ENCODE results near the gene ZNF787. TPM values are rescaled to one million over a fixed set of nuclear protein-coding genes. Genes with fewer than 3 reads are reported as not detected.

ZNF787 gene
- total and polyA plus RNA-seq, 2 donors (not counting 3 experiments of a cell fraction or from before 2014, with no cell fraction given) = 11.6 to 32.7 TPM

GRCh38 chr19:56126983-56127780 is 6.1 kb upstream of the ZNF787 start:
- DNase-seq (ENCODE audit: low read depth, low spot score) = no peak
- H2AFZ ChIP-seq (ENCODE audit: low read depth, low read length) = no peak overlapping the region

More at GRCh38 chr19:56126983-56127780, 6.1 kb upstream of the ZNF787 start:
- Histone ChIP-seq H3K4me3 (replicated peaks in 1 of 3; ENCODE audit: insufficient read depth in 1 of 3, low read depth in 1 of 3, low read length in 3 of 3) (no peak overlapping the region), H3K9ac (replicated peaks; ENCODE audit: extremely low read depth, insufficient read depth, low read length) (no peak overlapping the region), H3K4me1 (ENCODE audit: control insufficient read depth, extremely low read depth, insufficient read depth, low read length) (no peaks in the 10 kb centered on the region), H3K79me2 (ENCODE audit: control insufficient read depth, insufficient read depth, low read length) (no peaks in the 10 kb centered on the region), H3K4me2 (ENCODE audit: insufficient read depth, low read length) (no peak overlapping the region), H3K27ac (ENCODE audit: insufficient read depth, low read depth, low read length) (no peak overlapping the region), H4K20me1 (replicated peaks; ENCODE audit: control insufficient read depth, extremely low read depth, insufficient read depth, low read length) (no peaks in the 10 kb centered on the region), H3K9me3 (replicated peaks; ENCODE audit: control insufficient read depth, insufficient read depth, low read length) (no peaks in the 10 kb centered on the region), H3K27me3 (ENCODE audit: control insufficient read depth in 2 of 2, insufficient read depth in 2 of 2, low read length in 2 of 2) (no peaks in the 10 kb centered on the region), H3K36me3 (ENCODE audit: control insufficient read depth in 2 of 2, extremely low read depth in 1 of 2, insufficient read depth in 2 of 2, low read length in 2 of 2) (no peaks in the 10 kb centered on the region), H3K9me1 (replicated peaks; ENCODE audit: control insufficient read depth, extremely low read depth, insufficient read depth, low read length) (no peaks in the 10 kb centered on the region)
- CTCF ChIA-PET = no interaction called here
- FAIRE-seq = no peak
- BruUV-seq (replicated peaks) = no TSS peak
- dilution Hi-C loops (cut with MboI; ENCODE audit: extremely low pct_ligation_motif_present, low sequenced_read_pairs) (no loop called here), intact Hi-C loops (cut with micrococcal nuclease) (loop anchor here (10.0 kb wide), 1 partner anchor 472 kb away; the partner anchor contains the start of gene U2AF2)
- TF ChIP-seq MAX (IDR thresholded peaks at IDR 0.05; ENCODE audit: insufficient read depth, insufficient read length) (no peak), MYC (IDR thresholded peaks at IDR 0.05; ENCODE audit: low read depth, low read length) (no peak), GATA2 (IDR thresholded peaks at IDR 0.05; ENCODE audit: insufficient read depth, insufficient read length, low read depth, low read length) (no peak), CTCF (IDR thresholded peaks at IDR 0.05; ENCODE audit: extremely low read depth in 1 of 2, insufficient read depth in 1 of 2, low read depth in 1 of 2, low read length in 2 of 2) (no peak), JUN (IDR thresholded peaks at IDR 0.05; ENCODE audit: borderline replicate concordance, insufficient read depth, insufficient read length, low read depth) (no peak), EZH2 (IDR thresholded peaks at IDR 0.05; ENCODE audit: borderline replicate concordance, low read depth, low read length, severe bottlenecking) (no peak)
- POLR2A ChIA-PET = no interaction called here

Measured in endothelial cell of umbilical vein (primary cell).